GM21360 (cell line): ENCODE results near the gene ARHGAP45.

Experiments used
- ATAC-seq: cut with Tn5 transposase; IDR thresholded peaks from one replicate; pipeline ENCODE4 v1.9.1; 2021; ENCODE audit warnings: mild to moderate bottlenecking, moderate library complexity; ENCODE audit not compliant: unreplicated experiment

Gene ARHGAP45

DNA sequence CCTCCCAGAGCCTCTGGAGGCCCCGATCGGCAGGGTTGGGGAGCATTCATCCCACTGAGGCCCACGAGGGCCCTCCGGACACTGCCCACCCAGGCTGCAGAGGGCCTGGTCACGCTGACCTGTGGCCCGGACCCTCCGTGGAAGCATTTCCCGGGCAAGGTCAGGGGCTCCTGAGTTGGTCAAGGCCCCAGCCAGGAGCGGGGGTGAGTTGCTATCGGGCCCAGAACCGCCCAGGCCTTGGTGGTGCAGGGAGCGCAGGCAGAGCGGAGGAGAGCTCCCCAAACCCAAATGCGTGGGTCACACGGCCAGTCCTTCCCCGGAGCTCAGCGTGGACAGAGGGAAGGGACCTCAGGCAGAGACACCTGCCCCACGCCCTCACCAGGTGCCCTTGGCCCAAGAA, 62.6 kb downstream of the ARHGAP45 start:
- ATAC-seq, result no peak

DNA sequence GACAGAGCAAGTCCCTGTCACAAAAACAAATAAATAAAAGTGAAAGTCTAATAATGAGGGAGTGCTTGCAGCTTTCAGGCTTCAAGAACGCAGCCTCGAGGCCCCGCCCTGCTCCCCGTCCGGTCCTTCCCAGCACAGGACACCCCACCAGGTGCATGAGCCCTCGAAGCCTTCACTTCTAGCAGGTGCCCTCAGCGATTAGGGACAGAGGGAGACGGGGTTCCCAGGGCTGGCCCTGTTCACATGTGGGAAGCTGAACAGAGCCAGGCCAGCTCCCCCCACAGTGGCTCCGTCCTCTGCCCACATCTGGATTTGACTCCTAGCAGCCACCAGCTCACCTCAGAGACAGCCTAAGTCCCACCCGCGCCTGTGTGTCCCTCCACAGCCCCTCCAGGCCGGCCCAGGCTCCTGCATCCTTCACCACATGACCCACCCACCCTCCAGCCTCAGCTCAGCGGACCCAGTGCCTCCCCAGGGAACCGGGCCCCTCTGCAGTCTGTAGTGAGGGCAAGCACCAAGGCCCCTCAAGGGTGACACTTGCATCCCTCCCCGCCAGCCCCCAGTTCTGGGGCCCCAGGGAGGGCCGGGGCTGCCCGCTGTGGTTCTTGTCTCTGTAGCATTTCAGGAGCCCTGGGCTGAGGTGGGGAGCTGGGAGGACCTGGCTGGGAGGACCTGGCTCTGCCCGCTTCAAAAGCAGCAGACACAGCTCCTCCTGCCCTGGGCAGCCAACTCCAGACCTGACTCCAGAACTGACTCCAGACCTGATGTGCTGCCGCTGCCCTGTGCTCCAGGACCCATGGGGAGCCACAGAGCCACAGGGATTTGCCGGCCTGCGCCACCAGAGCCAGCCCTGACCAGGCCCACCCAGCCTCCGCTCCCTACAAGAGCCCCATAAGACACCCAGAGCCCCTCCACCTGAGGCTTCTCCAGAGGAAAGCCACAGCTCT, 64.1 kb downstream of the ARHGAP45 start:
- no peak for ATAC-seq

DNA sequence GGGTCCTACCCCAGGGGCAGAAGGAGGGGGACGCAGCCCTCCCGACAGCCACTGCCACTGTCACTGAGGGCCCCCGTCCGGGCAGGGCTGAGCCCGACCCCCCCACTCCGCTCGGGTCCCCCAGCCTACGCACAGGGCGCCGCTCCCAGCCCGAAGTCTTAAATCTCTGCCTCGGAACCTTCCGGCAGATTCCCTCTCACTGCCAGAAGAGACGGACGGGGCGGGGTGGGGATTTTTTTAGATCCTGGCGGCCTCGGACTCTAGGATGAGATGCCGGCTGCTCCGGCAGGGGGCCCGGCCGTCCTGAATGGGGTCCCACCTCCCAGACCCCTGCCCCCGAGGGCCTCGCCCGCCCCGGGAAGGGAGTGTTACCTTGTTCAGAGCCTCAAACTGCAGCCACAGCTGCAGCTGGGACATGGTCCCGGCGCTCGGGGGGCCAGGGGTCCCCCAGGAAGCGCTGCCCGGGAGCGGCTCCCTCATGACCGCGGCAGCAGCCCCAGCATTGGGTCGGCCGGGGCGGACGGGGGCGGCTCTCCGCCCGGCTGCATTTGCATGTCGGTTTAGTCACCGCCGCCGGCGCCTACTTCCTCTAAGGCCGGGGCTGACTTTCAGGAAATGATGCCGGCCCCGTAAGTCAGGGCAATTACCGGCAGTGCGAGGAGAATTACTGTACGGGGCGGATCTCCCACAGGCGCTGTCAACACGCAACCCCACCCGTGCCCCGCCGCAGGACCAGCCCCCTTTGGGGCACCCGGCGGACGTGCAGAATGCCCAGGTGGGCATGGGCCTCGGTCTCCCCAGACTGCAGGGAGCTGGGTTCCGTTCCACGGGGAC, 65.0 kb downstream of the ARHGAP45 start:
- ATAC-seq, result no peak

DNA sequence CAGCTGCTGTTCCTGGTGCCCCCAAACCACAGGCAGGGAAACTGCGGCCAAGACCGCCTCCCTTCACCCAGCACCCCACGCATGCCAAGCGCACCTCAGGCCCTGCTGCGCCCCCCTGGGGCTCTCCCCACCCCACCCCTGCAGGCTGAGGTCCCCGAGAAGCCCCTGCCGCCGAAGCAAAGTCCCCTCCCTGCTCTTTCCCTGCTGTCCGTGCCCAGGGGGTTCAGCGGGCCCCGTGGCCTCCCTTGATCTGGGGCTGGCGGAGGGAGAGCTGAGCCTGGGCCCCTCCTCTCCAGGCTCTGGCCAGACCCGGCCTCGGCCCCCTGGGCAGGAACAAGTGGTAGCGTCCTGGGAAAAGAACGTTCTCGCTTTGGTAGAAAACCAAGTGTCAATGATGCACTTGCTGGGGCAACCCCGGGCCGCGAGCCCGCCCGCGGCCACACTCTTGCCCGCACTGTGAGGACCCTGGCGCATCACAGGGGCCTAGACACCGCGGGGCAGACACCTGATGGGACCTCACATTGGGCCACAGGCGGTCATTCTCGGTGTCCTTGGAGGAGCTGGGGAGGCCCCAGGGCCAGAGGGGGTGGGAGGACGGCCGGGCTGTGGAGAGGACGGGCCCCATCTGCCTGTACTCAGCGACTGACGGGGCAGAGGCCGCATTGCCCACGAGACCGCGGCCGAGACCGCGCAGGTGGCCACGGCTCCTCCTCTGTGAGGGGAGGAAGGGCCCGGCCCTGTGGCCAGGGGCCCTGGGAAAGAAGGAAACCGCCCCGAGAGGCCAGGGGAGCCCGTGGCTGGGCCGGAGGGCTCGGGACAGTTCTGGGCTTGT, 65.8 kb downstream of the ARHGAP45 start:
- no peak for ATAC-seq

DNA sequence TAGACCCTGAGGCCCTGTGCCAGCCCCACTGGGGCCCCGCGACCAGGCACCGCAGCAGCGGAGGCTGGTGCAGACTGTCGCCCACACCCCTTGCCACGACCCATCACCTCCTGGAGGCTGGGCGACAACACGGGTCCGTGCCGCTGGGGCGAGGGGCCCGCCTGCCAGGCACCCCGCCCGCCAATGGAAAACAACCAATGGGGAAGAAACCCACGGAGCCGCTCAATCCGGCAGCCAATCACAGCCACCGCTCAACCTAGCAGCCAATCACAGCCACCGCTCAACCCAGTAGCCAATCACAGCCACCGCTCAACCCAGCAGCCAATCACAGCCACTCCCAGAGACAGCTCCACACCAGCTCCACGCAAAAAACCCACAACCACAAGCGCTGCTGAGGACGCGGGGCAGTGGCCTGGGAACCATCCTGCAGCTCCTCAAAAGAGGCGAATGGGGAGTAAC, 66.5 kb downstream of the ARHGAP45 start:
- peak; percentile 37 for ATAC-seq

DNA sequence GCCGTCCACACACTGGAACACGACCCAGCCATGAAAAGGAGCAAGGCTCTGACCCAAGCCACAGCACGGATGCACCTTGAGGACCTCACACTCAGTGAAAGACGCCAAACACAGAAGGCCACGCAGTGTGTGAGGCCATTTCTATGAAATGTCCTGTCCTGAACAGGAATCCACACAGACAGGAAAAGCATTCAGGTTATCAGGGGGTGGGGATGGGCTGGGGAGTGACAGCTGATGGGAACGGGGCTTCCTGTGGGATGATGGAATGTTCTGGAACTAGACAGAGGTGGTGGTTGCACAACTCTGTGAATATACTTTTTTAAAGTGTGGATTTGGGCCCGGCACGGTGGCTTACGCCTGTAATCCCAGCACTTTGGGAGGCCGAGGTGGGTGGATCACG, 67.5 kb downstream of the ARHGAP45 start:
- no peak for ATAC-seq

DNA sequence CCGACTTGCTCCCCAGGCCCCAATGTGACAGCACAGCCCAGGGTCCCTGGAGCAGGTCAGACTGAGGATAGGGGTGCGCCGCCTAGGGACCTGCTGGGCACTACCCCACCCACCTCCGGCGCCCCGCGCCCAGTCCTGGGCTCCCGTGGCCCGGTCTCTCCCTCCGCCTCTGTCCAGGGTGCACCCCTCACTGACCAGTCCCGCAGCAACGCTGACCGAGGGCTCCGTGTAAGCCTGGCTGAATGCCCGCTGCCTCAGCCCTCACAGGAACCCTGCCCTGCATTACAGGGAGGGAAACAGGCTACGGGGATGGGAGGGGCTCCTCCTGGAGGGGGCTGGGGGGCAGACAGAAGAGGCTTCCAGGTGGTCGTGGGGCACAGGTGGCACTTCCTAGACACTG, 68.5 kb downstream of the ARHGAP45 start:
- ATAC-seq, result no peak

DNA sequence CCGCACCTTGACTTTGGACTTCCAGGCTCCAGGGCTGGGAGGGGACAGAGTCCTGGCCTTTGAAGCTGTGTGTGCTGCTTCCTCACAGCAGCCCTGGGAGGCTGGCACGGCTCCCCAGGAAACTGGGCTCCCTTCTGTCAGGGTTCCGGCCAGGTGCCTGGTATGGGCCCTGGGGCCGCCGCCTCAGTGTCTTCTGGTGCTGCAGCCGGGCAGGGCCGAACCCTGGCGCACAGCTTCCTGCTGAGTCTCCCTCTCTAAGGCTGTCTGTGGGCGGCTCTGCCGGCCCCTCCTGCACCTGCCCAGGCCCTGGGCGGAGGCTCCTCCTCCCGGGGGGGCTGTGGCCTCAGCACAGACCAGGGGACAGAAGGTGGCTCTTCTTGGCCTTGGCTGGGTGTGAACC, 69.2 kb downstream of the ARHGAP45 start:
- ATAC-seq, result no peak
